BLaER1 treated with 17β-estradiol and CSF1 and Interleukin-3, amounts not matched to agents 10 nM and 100 nM (cell line): ENCODE data around the gene TMEM225B.
"Not testable (repeated sequence)": the region's sequence is repeated elsewhere in the genome, so short reads cannot be mapped to it uniquely, and the experiment has no call there.

Experiments
- H3K27ac ChIP-seq, 11 experiments: shearing (Covaris generic); formaldehyde crosslinking; 2 replicates each; pipeline ENCODE4 v1.8.1; 2022
- H3K27me3 ChIP-seq, 11 experiments: shearing (Covaris generic); formaldehyde crosslinking; 2 replicates each; pipeline ENCODE4 v1.8.1; 2022
- H3K36me3 ChIP-seq, 11 experiments: shearing (Covaris generic); formaldehyde crosslinking; 2 replicates each; pipeline ENCODE4 v1.8.1; 2022
- H3K4me1 ChIP-seq, 10 experiments: shearing (Covaris generic); formaldehyde crosslinking; 2 replicates each; pipeline ENCODE4 v1.8.1; 2022
- H3K4me2 ChIP-seq, 11 experiments: shearing (Covaris generic); formaldehyde crosslinking; 2 replicates each; pipeline ENCODE4 v1.8.1; 2022
- H3K4me3 ChIP-seq, 10 experiments: shearing (Covaris generic); formaldehyde crosslinking; 2 replicates each; pipeline ENCODE4 v1.8.1; 2022
- H3K9ac ChIP-seq, 11 experiments: shearing (Covaris generic); formaldehyde crosslinking; 2 replicates each; pipeline ENCODE4 v1.8.1; 2022
- H3K9me3 ChIP-seq, 11 experiments: shearing (Covaris generic); formaldehyde crosslinking; replicated peaks in 1 of 11; 2 replicates each; pipeline ENCODE4 v1.8.1; 2022
- H4K20me1 ChIP-seq, 11 experiments: shearing (Covaris generic); formaldehyde crosslinking; 2 replicates each; pipeline ENCODE4 v1.8.1; 2022
- Cebpa-rat ChIP-seq, 11 experiments: shearing (Covaris generic); IDR thresholded peaks; 2 replicates each; pipeline ENCODE4 v1.8.1; 2022

The TMEM225B gene

GRCh38 chr7:99625321-99625720 is 27.3 kb downstream of the TMEM225B start:
- Histone ChIP-seq H3K27ac (no peak overlapping the region), H3K4me3 (no peak overlapping the region), H4K20me1 (peaks cover 0 to 61% (median 25%) of the 10 kb centered on the region in 11 experiments; a peak in 17 of 22 replicates), H3K9me3 (no peaks in the 10 kb centered on the region), H3K36me3 (peaks cover 98 to 100% (median 100%) of the 10 kb centered on the region in 11 experiments), H3K27me3 (no peaks in the 10 kb centered on the region), H3K4me2 (no peak overlapping the region), H3K4me1 (peaks cover 0 to 13% (median 6%) of the 10 kb centered on the region in 10 experiments; a peak in 4 of 20 replicates), H3K9ac (no peak overlapping the region)
- TF ChIP-seq Cebpa-rat (IDR thresholded peaks at IDR 0.05): no peak

- no peaks in the 10 kb centered on the region for H3K9me3 ChIP-seq
- H3K36me3 ChIP-seq: peaks cover 98 to 100% (median 100%) of the 10 kb centered on the region in 11 experiments
- no peak overlapping the region for H3K27ac ChIP-seq
- peaks cover 0 to 13% (median 6%) of the 10 kb centered on the region in 10 experiments; a peak in 7 of 20 replicates for H3K4me1 ChIP-seq
- no peaks in the 10 kb centered on the region for H3K27me3 ChIP-seq
- H3K4me2 ChIP-seq: no peak overlapping the region
- H3K9ac ChIP-seq: no peak overlapping the region
- no peak overlapping the region for H3K4me3 ChIP-seq
- H4K20me1 ChIP-seq: peaks cover 3 to 63% (median 30%) of the 10 kb centered on the region in 11 experiments; a peak in 17 of 22 replicates
- TF ChIP-seq Cebpa-rat (IDR thresholded peaks at IDR 0.05): no peak
These were observed 27.9 kb downstream of the TMEM225B start for GRCh38 chr7:99625961-99626360.

- H3K9ac ChIP-seq: no peak overlapping the region
- H3K4me2 ChIP-seq: no peak overlapping the region
- no peak overlapping the region for H3K4me3 ChIP-seq
- H3K27me3 ChIP-seq: no peaks in the 10 kb centered on the region
- no peaks in the 10 kb centered on the region for H3K9me3 ChIP-seq
- no peak for TF ChIP-seq Cebpa-rat (IDR thresholded peaks at IDR 0.05)
- H3K36me3 ChIP-seq: peaks cover 96 to 100% (median 100%) of the 10 kb centered on the region in 11 experiments
- H4K20me1 ChIP-seq: peaks cover 0 to 70% (median 38%) of the 10 kb centered on the region in 11 experiments; a peak in 17 of 22 replicates
- H3K4me1 ChIP-seq: peaks cover 0 to 13% (median 6%) of the 10 kb centered on the region in 10 experiments; a peak in 7 of 20 replicates
- no peak overlapping the region for H3K27ac ChIP-seq
These were observed 28.6 kb downstream of the TMEM225B start for GRCh38 chr7:99626661-99627060.

DNA sequence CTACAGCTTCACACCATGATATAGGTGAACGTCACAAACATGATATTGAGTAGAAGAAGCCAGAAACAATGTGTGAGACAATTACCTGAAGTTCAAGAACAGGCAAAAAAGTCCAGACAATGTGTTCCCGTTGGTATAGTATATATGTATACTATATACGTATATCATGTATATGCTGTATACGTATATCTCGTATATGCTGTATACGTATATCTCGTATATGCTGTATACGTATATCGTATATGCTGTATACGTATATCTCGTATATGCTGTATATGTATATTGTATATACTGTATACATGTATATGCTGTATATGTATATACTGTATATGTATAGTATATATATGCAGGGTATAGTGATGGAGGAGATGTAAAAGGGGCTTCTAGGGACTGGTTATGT is 29.4 kb downstream of the TMEM225B start:
- H3K4me2 ChIP-seq: no peak overlapping the region

GRCh38 chr7:99628471-99629465 is 30.7 kb downstream of the TMEM225B start:
- H3K36me3 ChIP-seq: peaks cover 91 to 100% (median 98%) of the 10 kb centered on the region in 11 experiments
- peaks cover 0 to 14% (median 4%) of the 10 kb centered on the region in 10 experiments; a peak in 6 of 20 replicates for H3K4me1 ChIP-seq
- peaks cover 0 to 78% (median 42%) of the 10 kb centered on the region in 11 experiments; a peak in 17 of 22 replicates for H4K20me1 ChIP-seq
- H3K27ac ChIP-seq: no peak overlapping the region
- H3K9me3 ChIP-seq: no peaks in the 10 kb centered on the region
- TF ChIP-seq Cebpa-rat (IDR thresholded peaks at IDR 0.05): no peak
- H3K4me2 ChIP-seq: no peak overlapping the region
- H3K4me3 ChIP-seq: no peak overlapping the region
- no peaks in the 10 kb centered on the region for H3K27me3 ChIP-seq
- H3K9ac ChIP-seq: no peak overlapping the region

More for the DNA sequence above, 29.4 kb downstream of the TMEM225B start:
- Histone ChIP-seq H3K27ac (no peak overlapping the region), H3K4me3 (no peak overlapping the region), H3K4me1 (peaks cover 0 to 14% (median 6%) of the 10 kb centered on the region in 10 experiments; a peak in 7 of 20 replicates), H3K9me3 (no peaks in the 10 kb centered on the region), H3K27me3 (no peaks in the 10 kb centered on the region), H4K20me1 (peaks cover 0 to 76% (median 42%) of the 10 kb centered on the region in 11 experiments; a peak in 17 of 22 replicates), H3K9ac (no peak overlapping the region), H3K36me3 (peaks cover 91 to 100% (median 99%) of the 10 kb centered on the region in 11 experiments)
- no peak for TF ChIP-seq Cebpa-rat (IDR thresholded peaks at IDR 0.05)

- no peaks in the 10 kb centered on the region for H3K9me3 ChIP-seq
- H3K4me3 ChIP-seq: no peak overlapping the region
- peaks cover 84 to 100% (median 94%) of the 10 kb centered on the region in 11 experiments for H3K36me3 ChIP-seq
- peaks cover 0 to 14% (median 0%) of the 10 kb centered on the region in 10 experiments; a peak in 4 of 20 replicates for H3K4me1 ChIP-seq
- no peak overlapping the region for H3K9ac ChIP-seq
- H3K27ac ChIP-seq: no peak overlapping the region
- no peak overlapping the region for H3K4me2 ChIP-seq
- no peak for TF ChIP-seq Cebpa-rat (IDR thresholded peaks at IDR 0.05)
- H3K27me3 ChIP-seq: no peaks in the 10 kb centered on the region
- peaks cover 0 to 73% (median 34%) of the 10 kb centered on the region in 11 experiments; a peak in 17 of 22 replicates for H4K20me1 ChIP-seq
These were observed 31.6 kb downstream of the TMEM225B start for GRCh38 chr7:99629643-99630042.

DNA sequence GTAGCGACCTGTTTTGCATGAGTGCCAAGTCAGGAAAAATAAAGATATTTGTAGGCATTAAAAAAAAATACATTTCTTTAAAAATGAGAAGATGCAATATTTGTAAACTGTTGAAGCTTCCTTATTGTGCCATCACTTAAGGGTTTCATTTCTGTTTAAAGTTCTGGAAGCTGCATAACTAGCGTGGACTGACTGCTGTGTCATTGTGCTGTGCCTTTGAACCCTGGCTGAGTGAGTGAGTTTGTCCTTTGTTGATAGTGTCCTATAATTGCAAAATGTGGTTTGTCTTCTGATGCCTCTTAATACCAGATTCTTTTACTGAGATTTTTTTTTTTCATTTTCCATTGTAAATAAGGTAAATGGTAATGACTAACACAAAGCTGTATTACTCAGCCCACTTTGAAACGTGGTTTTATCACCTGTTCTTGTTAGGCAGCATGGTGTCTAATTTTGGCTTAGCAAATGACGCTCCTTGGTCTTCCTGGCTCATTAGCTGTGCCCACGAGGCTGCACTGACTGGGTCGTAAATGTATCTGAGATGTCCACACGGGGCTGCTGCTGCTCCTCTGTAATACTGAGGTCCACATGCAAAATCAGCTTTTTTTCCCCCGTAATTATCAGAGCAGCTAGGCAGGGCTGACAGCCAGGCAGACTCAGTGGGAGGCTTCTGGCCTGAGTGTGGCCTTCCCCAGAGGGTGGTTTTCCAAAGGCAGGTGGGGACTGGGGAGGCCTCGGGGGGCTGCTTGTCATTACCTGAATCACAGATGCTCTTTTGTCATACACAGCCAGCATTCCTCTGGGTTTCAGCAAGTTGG is 33.4 kb downstream of the TMEM225B start:
- Histone ChIP-seq H3K4me3 (no peak overlapping the region), H3K27ac (peak overlapping the region in 1 of 11 experiments; percentile 0; a peak in 1 of 22 replicates), H3K9me3 (no peaks in the 10 kb centered on the region), H3K4me1 (peaks cover 0 to 14% (median 0%) of the 10 kb centered on the region in 10 experiments; a peak in 4 of 20 replicates), H4K20me1 (peaks cover 0 to 55% (median 25%) of the 10 kb centered on the region in 11 experiments; a peak in 18 of 22 replicates), H3K9ac (peak overlapping the region in 1 of 11 experiments; percentile 35; a peak in 1 of 22 replicates), H3K27me3 (no peaks in the 10 kb centered on the region), H3K4me2 (peak overlapping the region in 2 of 11 experiments; percentile 19 to 46; a peak in 2 of 22 replicates), H3K36me3 (peaks cover 66 to 85% (median 75%) of the 10 kb centered on the region in 11 experiments)
- TF ChIP-seq Cebpa-rat (IDR thresholded peaks at IDR 0.05): no peak

DNA sequence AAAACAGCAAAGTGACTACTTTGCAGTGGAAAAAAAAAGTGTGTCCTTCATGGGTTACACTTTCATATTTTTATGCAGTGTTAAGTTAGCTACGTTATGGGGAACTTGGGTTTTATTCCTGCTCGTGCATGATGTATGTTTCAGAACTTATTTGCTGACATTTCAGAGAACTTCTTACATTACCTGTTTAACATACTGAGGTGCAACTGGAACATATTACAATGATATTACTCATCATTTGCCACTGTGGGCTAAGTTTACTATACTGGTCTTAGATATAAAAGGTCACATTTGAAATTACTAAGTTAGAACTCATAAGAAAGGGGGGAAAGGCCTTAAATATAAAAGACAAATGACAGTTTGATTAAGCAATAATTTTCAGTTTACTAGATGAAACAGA is 39.3 kb downstream of the TMEM225B start:
- H4K20me1 ChIP-seq: peaks cover 0 to 14% (median 0%) of the 10 kb centered on the region in 11 experiments; a peak in 6 of 22 replicates
- H3K9me3 ChIP-seq, H3K27ac ChIP-seq, H3K4me2 ChIP-seq, H3K27me3 ChIP-seq, H3K4me3 ChIP-seq, H3K9ac ChIP-seq: not testable (repeated sequence)
- H3K4me1 ChIP-seq: peaks cover 0 to 15% (median 0%) of the 10 kb centered on the region in 10 experiments; a peak in 4 of 20 replicates
- peaks cover 12 to 46% (median 27%) of the 10 kb centered on the region in 11 experiments; a peak in 21 of 22 replicates for H3K36me3 ChIP-seq
